ENCODE data around the gene NEK5.

Gene NEK5

GRCh38 chr13:52011632-52012511 lies 117.0 kb downstream of the NEK5 start, which contains the start of gene ALG11 (continued):
- TF ChIP-seq, protein P1, sequence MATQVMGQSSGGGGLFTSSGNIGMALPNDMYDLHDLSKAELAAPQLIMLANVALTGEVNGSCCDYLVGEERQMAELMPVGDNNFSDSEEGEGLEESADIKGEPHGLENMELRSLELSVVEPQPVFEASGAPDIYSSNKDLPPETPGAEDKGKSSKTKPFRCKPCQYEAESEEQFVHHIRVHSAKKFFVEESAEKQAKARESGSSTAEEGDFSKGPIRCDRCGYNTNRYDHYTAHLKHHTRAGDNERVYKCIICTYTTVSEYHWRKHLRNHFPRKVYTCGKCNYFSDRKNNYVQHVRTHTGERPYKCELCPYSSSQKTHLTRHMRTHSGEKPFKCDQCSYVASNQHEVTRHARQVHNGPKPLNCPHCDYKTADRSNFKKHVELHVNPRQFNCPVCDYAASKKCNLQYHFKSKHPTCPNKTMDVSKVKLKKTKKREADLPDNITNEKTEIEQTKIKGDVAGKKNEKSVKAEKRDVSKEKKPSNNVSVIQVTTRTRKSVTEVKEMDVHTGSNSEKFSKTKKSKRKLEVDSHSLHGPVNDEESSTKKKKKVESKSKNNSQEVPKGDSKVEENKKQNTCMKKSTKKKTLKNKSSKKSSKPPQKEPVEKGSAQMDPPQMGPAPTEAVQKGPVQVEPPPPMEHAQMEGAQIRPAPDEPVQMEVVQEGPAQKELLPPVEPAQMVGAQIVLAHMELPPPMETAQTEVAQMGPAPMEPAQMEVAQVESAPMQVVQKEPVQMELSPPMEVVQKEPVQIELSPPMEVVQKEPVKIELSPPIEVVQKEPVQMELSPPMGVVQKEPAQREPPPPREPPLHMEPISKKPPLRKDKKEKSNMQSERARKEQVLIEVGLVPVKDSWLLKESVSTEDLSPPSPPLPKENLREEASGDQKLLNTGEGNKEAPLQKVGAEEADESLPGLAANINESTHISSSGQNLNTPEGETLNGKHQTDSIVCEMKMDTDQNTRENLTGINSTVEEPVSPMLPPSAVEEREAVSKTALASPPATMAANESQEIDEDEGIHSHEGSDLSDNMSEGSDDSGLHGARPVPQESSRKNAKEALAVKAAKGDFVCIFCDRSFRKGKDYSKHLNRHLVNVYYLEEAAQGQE (tag by site-specific recombination; IDR thresholded peaks at IDR 0.05) = 0 out of 2 replicates have a peak, but pooled peaks have one; percentile 17
- TF ChIP-seq PRDM4 (tag by site-specific recombination; IDR thresholded peaks at IDR 0.05) = no peak
- no peak for TF ChIP-seq BCL6B (tag by site-specific recombination; IDR thresholded peaks at IDR 0.05)
- no peak for TF ChIP-seq RBAK (tag by site-specific recombination; IDR thresholded peaks at IDR 0.05)
- 0 out of 2 replicates have a peak, but pooled peaks have one; percentile 21 for TF ChIP-seq ZNF18 (tag by site-specific recombination; IDR thresholded peaks at IDR 0.05)
- no peak for TF ChIP-seq ZNF433 (tag by site-specific recombination; IDR thresholded peaks at IDR 0.05; ENCODE audit: low read depth)
- TF ChIP-seq ZNF214 (tag by site-specific recombination; IDR thresholded peaks at IDR 0.05; ENCODE audit: borderline replicate concordance) = no peak
- TF ChIP-seq, protein P2, sequence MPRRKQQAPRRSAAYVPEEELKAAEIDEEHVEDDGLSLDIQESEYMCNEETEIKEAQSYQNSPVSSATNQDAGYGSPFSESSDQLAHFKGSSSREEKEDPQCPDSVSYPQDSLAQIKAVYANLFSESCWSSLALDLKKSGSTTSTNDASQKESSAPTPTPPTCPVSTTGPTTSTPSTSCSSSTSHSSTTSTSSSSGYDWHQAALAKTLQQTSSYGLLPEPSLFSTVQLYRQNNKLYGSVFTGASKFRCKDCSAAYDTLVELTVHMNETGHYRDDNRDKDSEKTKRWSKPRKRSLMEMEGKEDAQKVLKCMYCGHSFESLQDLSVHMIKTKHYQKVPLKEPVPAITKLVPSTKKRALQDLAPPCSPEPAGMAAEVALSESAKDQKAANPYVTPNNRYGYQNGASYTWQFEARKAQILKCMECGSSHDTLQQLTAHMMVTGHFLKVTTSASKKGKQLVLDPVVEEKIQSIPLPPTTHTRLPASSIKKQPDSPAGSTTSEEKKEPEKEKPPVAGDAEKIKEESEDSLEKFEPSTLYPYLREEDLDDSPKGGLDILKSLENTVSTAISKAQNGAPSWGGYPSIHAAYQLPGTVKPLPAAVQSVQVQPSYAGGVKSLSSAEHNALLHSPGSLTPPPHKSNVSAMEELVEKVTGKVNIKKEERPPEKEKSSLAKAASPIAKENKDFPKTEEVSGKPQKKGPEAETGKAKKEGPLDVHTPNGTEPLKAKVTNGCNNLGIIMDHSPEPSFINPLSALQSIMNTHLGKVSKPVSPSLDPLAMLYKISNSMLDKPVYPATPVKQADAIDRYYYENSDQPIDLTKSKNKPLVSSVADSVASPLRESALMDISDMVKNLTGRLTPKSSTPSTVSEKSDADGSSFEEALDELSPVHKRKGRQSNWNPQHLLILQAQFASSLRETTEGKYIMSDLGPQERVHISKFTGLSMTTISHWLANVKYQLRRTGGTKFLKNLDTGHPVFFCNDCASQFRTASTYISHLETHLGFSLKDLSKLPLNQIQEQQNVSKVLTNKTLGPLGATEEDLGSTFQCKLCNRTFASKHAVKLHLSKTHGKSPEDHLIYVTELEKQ (tag by site-specific recombination; IDR thresholded peaks at IDR 0.05; ENCODE audit: borderline replicate concordance) = peak; percentile 90
- no peak for TF ChIP-seq ZNF792 (tag by site-specific recombination; IDR thresholded peaks at IDR 0.05)
- peak; percentile 62; the same call in 1 of the 2 replicates for TF ChIP-seq GLIS1 (tag by site-specific recombination; IDR thresholded peaks at IDR 0.05)
- TF ChIP-seq ZNF510 (tag by site-specific recombination; IDR thresholded peaks at IDR 0.05; ENCODE audit: insufficient replicate concordance) = no peak
- TF ChIP-seq ZSCAN16 (tag by site-specific recombination; IDR thresholded peaks at IDR 0.05) = no peak
- TF ChIP-seq, protein P3, sequence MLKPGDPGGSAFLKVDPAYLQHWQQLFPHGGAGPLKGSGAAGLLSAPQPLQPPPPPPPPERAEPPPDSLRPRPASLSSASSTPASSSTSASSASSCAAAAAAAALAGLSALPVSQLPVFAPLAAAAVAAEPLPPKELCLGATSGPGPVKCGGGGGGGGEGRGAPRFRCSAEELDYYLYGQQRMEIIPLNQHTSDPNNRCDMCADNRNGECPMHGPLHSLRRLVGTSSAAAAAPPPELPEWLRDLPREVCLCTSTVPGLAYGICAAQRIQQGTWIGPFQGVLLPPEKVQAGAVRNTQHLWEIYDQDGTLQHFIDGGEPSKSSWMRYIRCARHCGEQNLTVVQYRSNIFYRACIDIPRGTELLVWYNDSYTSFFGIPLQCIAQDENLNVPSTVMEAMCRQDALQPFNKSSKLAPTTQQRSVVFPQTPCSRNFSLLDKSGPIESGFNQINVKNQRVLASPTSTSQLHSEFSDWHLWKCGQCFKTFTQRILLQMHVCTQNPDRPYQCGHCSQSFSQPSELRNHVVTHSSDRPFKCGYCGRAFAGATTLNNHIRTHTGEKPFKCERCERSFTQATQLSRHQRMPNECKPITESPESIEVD (tag by site-specific recombination; IDR thresholded peaks at IDR 0.05) = no peak
- TF ChIP-seq KLF7 (tag by site-specific recombination; IDR thresholded peaks at IDR 0.05; ENCODE audit: borderline replicate concordance) = 0 out of 2 replicates have a peak, but pooled peaks have one; percentile 30
- no peak for TF ChIP-seq ZNF473 (tag by site-specific recombination; IDR thresholded peaks at IDR 0.05)
- TF ChIP-seq ZNF837 (tag by site-specific recombination; IDR thresholded peaks at IDR 0.05) = no peak
- TF ChIP-seq ZIC2 (tag by site-specific recombination; IDR thresholded peaks at IDR 0.05) = peak; percentile 57
- no peak for TF ChIP-seq ZNF169 (tag by site-specific recombination; IDR thresholded peaks at IDR 0.05)
- no peak for TF ChIP-seq ZFP41 (tag by site-specific recombination; IDR thresholded peaks at IDR 0.05; ENCODE audit: borderline replicate concordance)
